ENCODE results near the gene POMGNT2. TPM values are rescaled to one million over a fixed set of nuclear protein-coding genes. Genes with fewer than 3 reads are reported as not detected.

Gene POMGNT2
- total and polyA plus RNA-seq, 2 of the 8 experiments (the other 6 are each of a cell fraction or from before 2014, with no cell fraction given), result 13.6 to 35.7 TPM

GRCh38 chr3:43038010-43038409 is 67.9 kb downstream of the POMGNT2 start (continued):
- TF ChIP-seq CHD1 (IDR thresholded peaks at IDR 0.05; ENCODE audit: low read depth, low read length), result no peak
- no peak for TF ChIP-seq TCF12 (IDR thresholded peaks at IDR 0.05; ENCODE audit: low read depth, low read length)
- TF ChIP-seq BACH1 (IDR thresholded peaks at IDR 0.05; ENCODE audit: low read length), result no peak
- TF ChIP-seq PHF8 (conservative IDR thresholded peaks at IDR 0.05; ENCODE audit: low read depth, low read length), result no peak
- TF ChIP-seq NRF1 (IDR thresholded peaks at IDR 0.05; ENCODE audit: low read depth, low read length), result no peak
